Body of pancreas (tissue), 4 donors: ENCODE measurements around the gene NTSR1. TPM values are rescaled to one million over a fixed set of nuclear protein-coding genes. Genes with fewer than 3 reads are reported as not detected.

ENCODE experiments used
- ATAC-seq: fragments of 150-250 bp; one replicate; pipeline ENCODE4 v1.9.1; 2016
- DNase-seq, 4 donors: peaks; one replicate each; pipeline ENCODE4 v3.0.0-alpha.2; 2019
- H3K27ac ChIP-seq, 4 donors: fragments of 200-600 bp; sonication (generic); 1 replicate in 3 of 4; 2 replicates in 1 of 4; pipeline versions ENCODE4 v1.5.1 to v1.6.1; 2016 to 2019; ENCODE audit warnings: mild to moderate bottlenecking in 1 of 4, mixed read lengths in 1 of 4, moderate library complexity in 1 of 4
- H3K27me3 ChIP-seq, 2 donors: fragments of 200-600 bp; sonication (generic); one replicate each; pipeline ENCODE4 v1.6.0; 2016; ENCODE audit warnings: mild to moderate bottlenecking in 1 of 2
- H3K36me3 ChIP-seq, 2 donors: fragments of 200-600 bp; sonication (generic); replicated peaks in 1 of 2; 2 replicates each; pipeline ENCODE4 v1.5.1; 2016; ENCODE audit warnings: low read depth in 2 of 2; ENCODE audit not compliant: insufficient read depth in 1 of 2
- H3K4me1 ChIP-seq: fragments of 200-600 bp; sonication (generic); one replicate; pipeline ENCODE4 v1.6.0; 2016
- H3K4me3 ChIP-seq, 2 donors: fragments of 200-600 bp; sonication (generic); 1 replicate in 1 of 2; 2 replicates in 1 of 2; pipeline ENCODE4 v1.5.1; 2016 to 2019
- H3K9me3 ChIP-seq, 3 donors: fragments of 200-600 bp; sonication (generic); 1 replicate in 2 of 3; 2 replicates in 1 of 3; pipeline ENCODE4 v1.5.1; 2016
- CTCF ChIP-seq, 7 experiments: fragments of 450-650 bp in 4 of 7; fragments of 200-600 bp in 3 of 7; sonication (generic) in 3 of 7; IDR thresholded peaks; one replicate each; pipeline ENCODE4 v1.5.1; 2016 to 2019; ENCODE audit warnings: antibody characterized with exemption in 7 of 7
- POLR2A ChIP-seq, 3 donors: fragments of 450-650 bp; IDR thresholded peaks; one replicate each; pipeline ENCODE4 v1.6.1; 2016; ENCODE audit warnings: antibody characterized with exemption in 3 of 3, mild to moderate bottlenecking in 2 of 3
- WGBS, 2 donors: methylation state at CpG; one replicate each; pipeline ENCODE4 v1.1.5; 2017; 5-methylcytosine and 5-hydroxymethylcytosine counted together
- intact Hi-C: fragments of 100-400 bp; cut with DNase I; formaldehyde crosslinking; loops from one replicate; pipeline ENCODE4 v1.15.1; 2023
- total RNA-seq, 2 donors: library from RNA; depleted of rRNA; stranded (reverse); fragments of >200 nt; gene quantifications; one replicate each; pipeline ENCODE4 v1.1.0, GENCODE V29; 2016

NTSR1 gene
- total RNA-seq, 2 donors from 2014 or later: not detected

- TF ChIP-seq POLR2A (IDR thresholded peaks at IDR 0.05) (no peak), CTCF (IDR thresholded peaks at IDR 0.05) (no peak)
- H3K36me3 ChIP-seq: no peaks in the 10 kb centered on the region
- peak overlapping the region; percentile 9 to 25 (median 16) for H3K27ac ChIP-seq
- intact Hi-C loops: no loop called here
- ATAC-seq: peak; percentile 63
- peak in 2 of 4 donors; percentile 46 to 63 for DNase-seq
- H3K27me3 ChIP-seq: no peaks in the 10 kb centered on the region
- no peaks in the 10 kb centered on the region for H3K9me3 ChIP-seq
- peaks cover 16% of the 10 kb centered on the region for H3K4me1 ChIP-seq
- 27 to 42% methylated on average over 13 to 26 of the region's 26 CpGs for WGBS, 2 donors
- no peak overlapping the region for H3K4me3 ChIP-seq
These were observed 52.5 kb downstream of the NTSR1 start for GRCh38 chr20:62760856-62761758.

- no peaks in the 10 kb centered on the region for H3K27me3 ChIP-seq
- WGBS, 2 donors: 71% methylated on average over 5 of the region's 6 CpGs
These were observed 53.1 kb downstream of the NTSR1 start for GRCh38 chr20:62761759-62762131.

GRCh38 chr20:62762376-62762775, 53.7 kb downstream of the NTSR1 start:
- whole genome bisulfite sequencing, 2 donors: 74 to 80% methylated on average over 14 to 19 of the region's 22 CpGs
- no peak for DNase-seq
- H3K27ac ChIP-seq: no peak overlapping the region

More at GRCh38 chr20:62761759-62762131, 53.1 kb downstream of the NTSR1 start:
- H3K4me3 ChIP-seq: no peak overlapping the region
- no peaks in the 10 kb centered on the region for H3K36me3 ChIP-seq
- peaks cover 16% of the 10 kb centered on the region for H3K4me1 ChIP-seq
- intact Hi-C loops: no loop called here
- peak overlapping the region in 3 of 4 donors; percentile 9 to 25 (median 14) for H3K27ac ChIP-seq
- TF ChIP-seq POLR2A (IDR thresholded peaks at IDR 0.05) (no peak), CTCF (IDR thresholded peaks at IDR 0.05) (no peak)
- DNase-seq (no peak), ATAC-seq (no peak)
- no peaks in the 10 kb centered on the region for H3K9me3 ChIP-seq

GRCh38 chr20:62762801-62763368, 54.2 kb downstream of the NTSR1 start:
- intact Hi-C loops: no loop called here

More at GRCh38 chr20:62762376-62762775, 53.7 kb downstream of the NTSR1 start:
- no peaks in the 10 kb centered on the region for H3K27me3 ChIP-seq
- intact Hi-C loops: no loop called here
- peaks cover 16% of the 10 kb centered on the region for H3K4me1 ChIP-seq
- H3K36me3 ChIP-seq: no peaks in the 10 kb centered on the region
- no peaks in the 10 kb centered on the region for H3K9me3 ChIP-seq
- ATAC-seq: no peak
- no peak overlapping the region for H3K4me3 ChIP-seq
- TF ChIP-seq POLR2A (IDR thresholded peaks at IDR 0.05) (no peak), CTCF (IDR thresholded peaks at IDR 0.05) (no peak)

More at GRCh38 chr20:62762801-62763368, 54.2 kb downstream of the NTSR1 start:
- Histone ChIP-seq H3K27ac (no peak overlapping the region), H3K4me1 (peaks cover 20% of the 10 kb centered on the region), H3K9me3 (no peaks in the 10 kb centered on the region), H3K27me3 (no peaks in the 10 kb centered on the region), H3K4me3 (no peak overlapping the region), H3K36me3 (no peaks in the 10 kb centered on the region)
- WGBS, 2 donors: 69 to 81% methylated on average over 7 to 12 of the region's 16 CpGs
- DNase-seq (no peak), ATAC-seq (no peak)
- no peak for TF ChIP-seq POLR2A (IDR thresholded peaks at IDR 0.05)
- TF ChIP-seq CTCF (IDR thresholded peaks at IDR 0.05): no peak
